GM19351 (cell line): Measurements from ENCODE around the gene SLCO6A1.

Source experiments
- ATAC-seq: cut with Tn5 transposase; IDR thresholded peaks from one replicate; pipeline ENCODE4 v1.9.1; 2021; ENCODE audit warnings: mild to moderate bottlenecking, moderate library complexity; ENCODE audit not compliant: unreplicated experiment

The SLCO6A1 gene

DNA sequence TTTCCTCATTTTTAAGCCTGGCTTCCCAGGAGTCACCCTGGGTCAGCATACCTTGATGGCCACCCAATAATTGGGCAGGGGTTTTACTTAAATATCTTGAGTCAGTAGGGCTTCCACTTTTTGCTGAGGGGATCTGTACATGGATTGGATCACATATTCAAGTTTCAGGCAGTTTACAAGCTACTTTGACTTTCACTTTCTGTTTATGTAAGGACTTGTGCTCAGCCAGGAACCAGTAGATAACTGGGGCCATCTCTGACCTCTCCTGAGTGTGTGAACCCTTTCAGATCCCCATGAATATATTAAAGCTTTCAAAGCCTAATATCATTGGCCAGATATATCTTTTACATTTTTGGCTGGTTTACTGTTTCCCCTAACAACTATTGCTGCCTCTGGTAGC is 45.1 kb downstream of the SLCO6A1 start:
- peak; percentile 92 for ATAC-seq

DNA sequence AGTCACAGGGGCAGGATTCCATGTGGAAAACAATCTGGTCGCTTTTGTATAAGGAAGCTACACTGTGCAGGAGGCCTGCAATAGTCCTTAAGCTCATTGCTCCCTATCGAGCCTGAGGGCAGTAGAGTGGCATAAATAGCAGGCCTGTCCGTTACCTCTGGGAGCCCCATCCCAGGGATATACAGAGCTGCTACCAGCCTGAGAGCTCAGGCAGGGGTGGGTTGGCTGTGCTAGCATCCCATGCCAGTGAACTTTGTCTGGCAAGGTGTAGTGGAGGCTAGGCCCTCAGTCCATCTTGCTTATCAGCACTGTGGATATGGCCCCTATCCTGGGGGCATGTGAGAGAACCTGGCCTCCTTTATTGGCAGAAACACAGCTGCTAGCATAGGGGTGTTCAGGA is 47.7 kb downstream of the SLCO6A1 start:
- ATAC-seq, result no peak

DNA sequence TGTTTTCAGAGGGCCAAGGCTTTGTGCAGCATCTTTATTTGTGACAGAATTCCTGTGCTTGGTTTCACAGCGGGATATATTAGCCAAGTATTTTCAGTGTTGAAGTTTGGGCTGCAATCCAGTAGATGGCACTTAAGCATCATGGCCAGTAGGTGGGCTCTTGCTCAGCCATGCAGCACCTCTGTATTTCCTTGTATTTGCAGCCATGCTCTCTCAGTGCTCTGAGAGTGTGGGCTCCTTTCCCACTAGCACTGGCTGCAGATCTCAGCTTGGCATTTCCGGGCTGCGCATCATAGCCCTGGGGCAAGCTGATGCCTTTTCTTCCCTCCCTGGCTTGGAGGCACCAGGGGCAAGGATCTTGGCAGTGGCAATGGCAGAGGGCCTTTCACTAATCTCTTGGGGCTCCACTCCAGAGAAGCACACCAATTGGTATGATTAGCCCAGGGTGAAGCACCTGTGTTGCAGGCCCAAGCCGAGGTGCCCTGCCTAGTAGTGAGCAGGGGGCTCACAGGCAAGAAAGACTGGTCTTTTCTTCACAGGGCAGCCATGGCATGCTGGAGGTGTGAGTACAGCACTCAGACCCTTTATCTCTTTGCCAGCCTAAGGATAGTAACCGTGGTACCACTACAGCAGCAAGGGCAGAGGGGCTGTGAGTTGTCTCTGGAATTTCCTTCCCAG is 48.3 kb downstream of the SLCO6A1 start:
- ATAC-seq, result peak; percentile 40

DNA sequence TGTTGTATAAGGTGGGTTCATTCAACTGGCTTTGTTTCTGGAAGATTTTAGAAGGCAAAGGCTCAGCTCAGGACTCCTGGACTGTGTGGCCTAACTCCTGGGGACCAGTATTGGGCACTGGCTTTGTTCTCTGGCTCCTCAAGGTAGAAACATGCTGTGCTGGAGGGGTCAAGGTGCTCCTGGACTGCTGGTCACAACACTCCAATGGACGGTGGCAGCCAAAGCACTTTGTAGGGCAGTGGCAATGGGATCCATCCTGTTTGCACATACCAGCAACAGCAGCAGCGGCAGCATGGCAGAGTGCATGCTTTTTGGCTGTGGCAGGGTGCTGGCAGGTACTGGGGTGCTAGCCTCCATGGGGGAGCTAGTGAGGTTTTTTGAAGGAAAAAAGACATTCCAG is 65.3 kb downstream of the SLCO6A1 start:
- no peak for ATAC-seq

DNA sequence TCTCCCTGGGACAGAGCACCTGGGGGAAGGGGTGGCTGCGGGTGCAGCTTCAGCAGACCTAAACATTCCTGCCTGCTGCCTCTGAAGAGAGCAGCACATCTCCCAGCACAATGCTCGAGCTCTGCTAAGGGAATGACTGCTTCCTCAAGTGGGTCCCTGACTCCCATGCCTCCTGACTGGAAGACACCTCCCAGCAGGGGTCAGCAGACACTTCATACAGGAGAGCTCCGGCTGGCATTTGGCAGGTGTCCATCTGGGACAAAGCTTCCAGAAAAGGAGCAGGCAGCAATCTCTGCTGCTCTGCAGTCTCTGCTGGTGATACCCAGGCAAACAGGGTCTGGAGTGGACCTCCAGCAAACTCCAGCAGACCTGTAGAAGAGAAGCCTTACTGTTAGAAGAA is 77.2 kb downstream of the SLCO6A1 start:
- ATAC-seq, result no peak

DNA sequence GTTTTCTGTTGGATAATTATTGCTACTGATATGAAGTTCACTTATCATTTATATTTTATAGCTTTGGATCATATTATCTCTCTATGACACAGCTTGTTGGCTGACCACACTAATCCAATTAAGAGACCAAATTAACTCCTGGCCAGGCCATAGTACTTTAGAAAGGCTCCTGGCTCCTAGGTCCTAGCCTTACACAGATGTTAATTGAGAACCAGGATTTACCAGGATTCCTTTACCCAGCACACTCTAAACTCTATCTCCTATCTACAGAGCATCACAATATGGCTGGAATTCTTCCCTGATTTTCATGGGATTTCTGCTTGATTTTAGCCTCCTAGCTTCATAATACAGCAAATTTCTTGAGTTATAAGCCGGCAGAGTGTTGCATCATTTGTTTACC is 80.3 kb downstream of the SLCO6A1 start:
- no peak for ATAC-seq

DNA sequence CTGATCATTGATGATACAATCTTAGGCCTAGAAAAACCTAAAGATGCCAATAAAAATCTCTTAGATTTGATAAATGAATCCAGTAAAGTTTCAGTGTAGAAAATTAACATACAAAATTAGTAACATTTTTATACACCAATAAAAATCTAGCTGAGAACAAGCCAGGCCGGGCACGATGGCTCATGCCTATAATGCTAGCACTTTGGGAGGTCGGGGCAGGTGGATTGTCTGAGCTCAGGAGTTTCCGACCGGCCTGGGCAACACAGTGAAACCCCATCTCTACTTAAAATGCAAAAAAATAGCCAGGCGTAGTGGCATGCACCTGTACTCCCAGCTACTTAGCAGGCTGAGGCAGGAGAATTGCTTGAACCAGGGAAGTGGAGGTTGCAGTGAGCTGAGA is 84.4 kb downstream of the SLCO6A1 start:
- ATAC-seq, result no peak

DNA sequence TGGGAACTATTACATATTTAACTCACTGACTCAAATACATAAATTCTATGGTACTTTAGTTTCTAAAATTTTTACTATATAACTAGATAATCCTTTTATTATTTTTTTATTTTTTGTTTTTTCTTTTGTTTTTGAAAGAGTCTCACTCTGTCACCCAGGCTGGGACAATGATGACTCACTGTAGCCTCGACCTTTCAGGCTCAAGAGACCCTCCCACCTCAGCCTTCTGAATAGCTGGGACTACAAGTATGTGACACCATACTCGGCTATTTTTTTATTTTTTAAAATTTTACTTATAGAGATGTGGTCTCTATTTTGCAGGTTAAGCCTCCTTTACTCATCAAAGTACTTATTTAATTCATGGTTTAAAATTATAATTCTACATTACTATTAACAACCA is 110.6 kb downstream of the SLCO6A1 start:
- no peak for ATAC-seq

DNA sequence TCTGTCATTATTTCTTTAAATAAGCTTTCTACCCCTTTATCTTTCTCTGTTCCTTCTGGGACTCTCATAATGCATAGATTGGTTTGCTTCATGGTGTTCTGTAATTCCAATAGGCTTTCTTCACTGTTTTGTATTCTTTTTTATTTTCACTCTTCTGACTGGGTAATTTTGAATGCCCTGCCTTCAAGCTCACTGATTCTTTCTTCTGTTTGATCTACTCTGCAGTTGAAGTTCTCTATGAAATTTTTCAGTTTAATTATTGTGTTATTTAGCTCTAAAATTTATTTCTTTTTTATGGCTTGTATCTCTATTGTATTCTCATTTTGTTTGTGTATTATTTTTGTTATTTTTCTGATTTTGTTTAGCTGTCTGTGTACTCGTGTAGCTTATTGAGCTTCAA is 113.4 kb downstream of the SLCO6A1 start:
- no peak for ATAC-seq

DNA sequence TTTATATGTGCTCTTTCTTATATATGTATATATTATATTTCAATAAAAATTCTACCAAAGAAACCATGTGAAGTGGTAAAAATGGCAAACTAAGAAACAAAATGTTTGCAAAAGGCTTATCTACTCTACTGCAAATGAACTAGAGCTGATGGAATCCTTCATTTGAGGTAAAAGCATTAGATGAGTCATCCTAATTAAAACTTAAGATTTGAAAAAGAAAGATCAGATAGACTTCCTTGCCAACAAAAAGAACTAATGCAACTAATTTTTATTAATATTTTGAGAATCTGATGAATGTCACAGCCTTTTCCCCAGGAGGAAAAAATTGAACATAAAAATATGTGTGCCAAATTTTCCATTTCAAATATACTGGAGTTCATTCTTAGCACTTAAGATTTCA is 118.6 kb downstream of the SLCO6A1 start:
- no peak for ATAC-seq

DNA sequence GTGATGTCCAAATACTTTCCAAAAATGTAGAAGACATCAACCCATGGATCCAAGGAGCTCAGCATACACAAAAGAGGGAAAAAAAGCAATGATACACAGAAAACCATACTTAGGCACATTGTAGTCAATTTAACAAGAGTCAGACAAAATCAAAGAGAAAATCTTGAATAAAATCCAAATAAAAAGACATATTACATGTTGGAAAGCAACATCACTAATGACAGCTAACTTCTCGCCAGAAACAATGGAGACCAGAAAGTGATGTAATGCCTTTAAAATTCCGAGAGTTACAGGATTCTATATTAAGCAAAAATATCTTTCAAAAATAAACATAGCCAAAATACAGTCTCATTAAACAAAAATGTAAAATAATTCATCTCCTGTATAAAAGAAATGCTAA is 122.9 kb downstream of the SLCO6A1 start:
- ATAC-seq, result no peak

DNA sequence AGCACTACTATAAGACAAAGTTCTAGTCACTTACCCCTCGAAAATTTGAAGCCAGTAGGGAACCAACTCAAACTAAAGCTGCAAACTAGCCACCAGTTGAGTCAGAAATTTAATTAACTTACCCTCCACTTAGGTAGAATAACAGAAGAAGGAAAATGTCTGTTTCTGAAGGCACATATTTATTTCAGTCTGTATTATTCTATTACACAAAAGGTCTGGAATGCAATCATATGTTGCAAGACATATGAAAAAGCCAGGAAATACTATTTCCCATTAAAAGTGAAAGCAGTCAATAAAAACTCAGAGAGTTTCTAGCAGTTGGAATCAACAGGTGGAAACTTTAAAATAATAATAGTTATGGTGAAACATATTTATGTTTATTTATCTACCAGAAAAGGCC is 123.5 kb downstream of the SLCO6A1 start:
- ATAC-seq, result no peak

DNA sequence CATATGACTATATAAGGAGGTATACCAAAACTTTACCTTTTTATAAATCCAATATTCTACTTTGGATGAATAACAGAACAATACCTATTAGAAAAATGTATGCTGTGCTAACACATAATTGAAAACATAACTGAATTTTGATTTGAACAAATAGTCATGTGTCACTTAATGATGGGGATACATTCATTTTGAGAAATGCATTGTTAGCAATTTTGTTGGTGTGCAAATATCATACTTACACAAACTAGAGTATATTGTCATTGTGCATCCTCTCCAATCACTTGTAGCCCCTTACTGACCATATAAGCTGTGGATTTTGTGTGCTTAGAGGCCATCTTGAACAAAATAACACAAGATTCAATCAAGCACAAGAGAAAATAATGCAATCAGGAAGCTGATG is 130.4 kb downstream of the SLCO6A1 start:
- no peak for ATAC-seq

DNA sequence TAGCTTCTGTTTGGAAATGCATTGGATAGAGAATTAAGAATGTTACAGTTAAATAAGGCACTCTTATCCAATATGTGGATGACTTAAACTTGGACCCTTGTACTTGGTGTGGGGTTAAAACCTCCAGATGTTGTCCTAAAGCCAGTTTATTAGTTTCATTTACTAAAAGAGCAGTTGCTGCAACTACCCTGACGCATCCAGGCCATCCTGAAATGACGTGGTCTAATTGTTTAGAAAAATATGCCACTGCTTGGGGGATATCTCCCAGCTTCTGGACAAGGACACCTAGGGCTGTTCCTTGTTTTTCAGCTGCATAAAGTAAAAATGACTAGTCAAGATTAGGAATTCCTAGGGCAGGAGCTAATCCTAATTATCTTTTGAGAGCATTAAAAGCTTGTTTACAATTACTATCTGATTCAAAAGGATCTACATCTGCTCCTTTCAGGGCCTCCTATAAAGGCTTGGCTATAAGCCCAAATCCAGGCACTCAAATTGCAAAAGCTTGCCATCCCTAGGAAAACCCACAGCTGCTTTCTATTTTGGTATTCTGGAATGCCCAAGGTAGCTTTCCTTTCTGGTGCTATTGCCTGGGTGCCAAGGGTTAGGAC is 157.0 kb downstream of the SLCO6A1 start:
- no peak for ATAC-seq

DNA sequence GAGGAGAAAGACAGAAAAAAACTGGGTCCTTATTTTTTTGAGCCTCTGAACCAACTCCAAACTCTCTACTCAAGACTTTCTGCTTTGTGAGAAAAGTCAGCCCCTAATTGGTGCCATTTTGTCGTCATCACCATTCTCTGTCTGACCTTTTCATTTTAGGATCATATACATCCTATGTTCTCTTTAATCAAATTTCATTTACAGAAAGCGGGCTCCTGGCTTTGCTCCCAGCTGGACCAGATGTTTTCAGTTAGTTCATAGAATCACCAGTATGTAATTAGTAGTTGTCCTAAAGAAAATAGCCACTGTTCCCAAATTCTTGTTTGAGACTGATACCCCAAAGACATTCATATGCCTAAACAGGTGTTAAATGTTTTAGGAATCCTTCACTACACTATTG is 174.1 kb downstream of the SLCO6A1 start:
- no peak for ATAC-seq
